ENCODE results near the gene PLA2R1. TPM values are rescaled to one million over a fixed set of nuclear protein-coding genes. Genes with fewer than 3 reads are reported as not detected.

PLA2R1 gene
- polyA plus RNA-seq, 1 experiment, result 2.0 TPM

DNA sequence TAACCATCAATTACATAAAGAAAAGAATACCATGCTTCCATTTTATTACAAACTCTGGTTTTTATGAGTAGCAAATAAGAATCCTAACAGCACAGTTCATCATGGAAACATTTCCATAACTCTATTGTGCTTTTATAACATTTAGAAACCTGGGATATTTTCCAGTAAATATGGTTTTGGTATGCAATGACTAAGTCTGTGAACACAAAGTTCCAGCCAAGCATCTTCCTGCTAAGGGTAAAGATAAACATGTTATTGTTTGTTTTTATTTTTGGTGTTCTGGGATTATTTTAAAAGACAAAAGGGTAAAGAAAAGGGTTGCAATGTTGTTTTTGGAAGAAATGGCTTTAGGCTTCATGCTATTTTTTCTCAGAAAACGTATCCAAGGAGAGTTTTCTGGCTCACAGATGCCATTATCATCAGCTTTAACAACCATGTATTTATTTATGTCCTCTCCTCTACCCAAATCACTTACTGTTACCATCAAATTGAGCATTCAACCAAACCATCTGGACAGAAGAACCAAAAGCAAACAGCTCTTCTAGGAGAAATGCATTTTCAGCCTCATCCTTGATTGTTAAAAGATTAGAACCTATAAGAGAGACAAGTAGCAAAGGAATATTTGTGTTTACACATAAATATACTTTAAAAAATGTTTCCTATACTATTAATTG, 116.0 kb downstream of the PLA2R1 start:
- Histone ChIP-seq H3K27ac (ENCODE audit: low read depth, low read length) (no peak overlapping the region), H3K9me3 (ENCODE audit: control insufficient read depth, insufficient read depth, low read length) (no peaks in the 10 kb centered on the region), H3K4me3 (ENCODE audit: low read depth, low read length) (no peak overlapping the region), H3K27me3 (ENCODE audit: control insufficient read depth, insufficient read depth, low read length) (no peaks in the 10 kb centered on the region)
- no peak for DNase-seq (ENCODE audit: low read depth, low spot score)
- POLR2A ChIA-PET, result no interaction called here
- TF ChIP-seq, protein P1, sequence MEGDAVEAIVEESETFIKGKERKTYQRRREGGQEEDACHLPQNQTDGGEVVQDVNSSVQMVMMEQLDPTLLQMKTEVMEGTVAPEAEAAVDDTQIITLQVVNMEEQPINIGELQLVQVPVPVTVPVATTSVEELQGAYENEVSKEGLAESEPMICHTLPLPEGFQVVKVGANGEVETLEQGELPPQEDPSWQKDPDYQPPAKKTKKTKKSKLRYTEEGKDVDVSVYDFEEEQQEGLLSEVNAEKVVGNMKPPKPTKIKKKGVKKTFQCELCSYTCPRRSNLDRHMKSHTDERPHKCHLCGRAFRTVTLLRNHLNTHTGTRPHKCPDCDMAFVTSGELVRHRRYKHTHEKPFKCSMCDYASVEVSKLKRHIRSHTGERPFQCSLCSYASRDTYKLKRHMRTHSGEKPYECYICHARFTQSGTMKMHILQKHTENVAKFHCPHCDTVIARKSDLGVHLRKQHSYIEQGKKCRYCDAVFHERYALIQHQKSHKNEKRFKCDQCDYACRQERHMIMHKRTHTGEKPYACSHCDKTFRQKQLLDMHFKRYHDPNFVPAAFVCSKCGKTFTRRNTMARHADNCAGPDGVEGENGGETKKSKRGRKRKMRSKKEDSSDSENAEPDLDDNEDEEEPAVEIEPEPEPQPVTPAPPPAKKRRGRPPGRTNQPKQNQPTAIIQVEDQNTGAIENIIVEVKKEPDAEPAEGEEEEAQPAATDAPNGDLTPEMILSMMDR (IDR thresholded peaks at IDR 0.05; ENCODE audit: low read depth, low read length), result no peak
- CTCF ChIA-PET, result interaction anchor here (1.0 kb wide), 1 partner anchor 25 kb away, joined by 4 read pairs; no protein-coding TSS in a partner anchor

DNA sequence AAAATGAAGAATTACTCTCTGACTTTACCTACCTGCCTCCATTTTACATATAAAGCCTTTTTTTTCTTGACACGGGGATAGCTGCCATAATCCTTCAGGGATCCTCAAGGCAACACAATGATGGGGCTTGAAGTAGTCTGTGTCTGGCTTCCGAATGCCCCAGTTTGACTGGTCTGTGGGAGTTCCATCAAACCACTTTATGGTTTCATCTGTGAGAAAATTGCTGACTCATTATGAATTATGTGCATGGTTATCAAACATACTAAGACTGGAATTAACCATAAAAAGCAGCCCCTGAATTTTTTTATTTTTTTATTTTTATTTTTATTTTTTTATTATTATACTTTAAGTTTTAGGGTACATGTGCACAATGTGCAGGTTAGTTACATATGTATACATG, 117.5 kb downstream of the PLA2R1 start:
- no peak overlapping the region for H3K27ac ChIP-seq (ENCODE audit: low read depth, low read length)
- DNase-seq (ENCODE audit: low read depth, low spot score), result no peak
- ChIA-PET POLR2A (no interaction called here), CTCF (no interaction called here)
- H3K4me3 ChIP-seq (ENCODE audit: low read depth, low read length), result no peak overlapping the region
- TF ChIP-seq, protein P1 (IDR thresholded peaks at IDR 0.05; ENCODE audit: low read depth, low read length), result no peak
- H3K9me3 ChIP-seq (ENCODE audit: control insufficient read depth, insufficient read depth, low read length), result no peaks in the 10 kb centered on the region
- H3K27me3 ChIP-seq (ENCODE audit: control insufficient read depth, insufficient read depth, low read length), result no peaks in the 10 kb centered on the region

DNA sequence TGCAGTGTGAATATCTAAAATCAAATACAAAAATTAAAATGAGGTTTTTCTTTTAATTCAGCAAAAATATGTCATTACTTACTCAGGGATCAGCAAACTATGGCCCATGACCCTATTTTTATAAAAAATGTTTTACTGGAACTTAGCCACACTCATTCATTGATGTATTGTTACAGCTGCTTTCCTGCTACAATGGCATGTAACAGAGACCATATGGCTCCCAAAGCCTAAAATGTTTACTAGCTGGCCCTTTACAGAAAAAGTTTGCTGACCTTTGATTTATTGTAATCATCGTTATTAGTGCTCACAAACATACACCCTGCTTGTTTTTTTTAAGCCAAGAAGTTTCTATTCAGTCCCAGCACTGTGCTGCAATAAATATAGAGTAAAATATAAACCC, 120.3 kb downstream of the PLA2R1 start:
- Histone ChIP-seq H3K27ac (ENCODE audit: low read depth, low read length) (no peak overlapping the region), H3K27me3 (ENCODE audit: control insufficient read depth, insufficient read depth, low read length) (no peaks in the 10 kb centered on the region), H3K9me3 (ENCODE audit: control insufficient read depth, insufficient read depth, low read length) (no peaks in the 10 kb centered on the region), H3K4me3 (ENCODE audit: low read depth, low read length) (no peak overlapping the region)
- ChIA-PET CTCF (interaction anchor here (0.6 kb wide), 1 partner anchor 460 kb away, joined by 3 read pairs; no protein-coding TSS in a partner anchor), POLR2A (no interaction called here)
- DNase-seq (ENCODE audit: low read depth, low spot score), result no peak
- TF ChIP-seq, protein P1 (IDR thresholded peaks at IDR 0.05; ENCODE audit: low read depth, low read length), result no peak

- POLR2A ChIA-PET, result no interaction called here
- H3K4me3 ChIP-seq (ENCODE audit: low read depth, low read length), result no peak overlapping the region
- TF ChIP-seq, protein P1 (IDR thresholded peaks at IDR 0.05; ENCODE audit: low read depth, low read length), result no peak
- DNase-seq (ENCODE audit: low read depth, low spot score), result no peak
- H3K27ac ChIP-seq (ENCODE audit: low read depth, low read length), result no peak overlapping the region
- H3K9me3 ChIP-seq (ENCODE audit: control insufficient read depth, insufficient read depth, low read length), result no peaks in the 10 kb centered on the region
- no peaks in the 10 kb centered on the region for H3K27me3 ChIP-seq (ENCODE audit: control insufficient read depth, insufficient read depth, low read length)
- CTCF ChIA-PET, result interaction anchor here (0.6 kb wide), 1 partner anchor 460 kb away, joined by 3 read pairs; no protein-coding TSS in a partner anchor
These were observed 120.7 kb downstream of the PLA2R1 start for GRCh38 chr2:159941729-159942128.

- ChIA-PET CTCF (interaction anchor here (0.5 to 1.5 kb wide), 2 partner anchors 126 to 132 kb away, joined by 3 to 4 read pairs; no protein-coding TSS in a partner anchor), POLR2A (no interaction called here)
- H3K9me3 ChIP-seq (ENCODE audit: control insufficient read depth, insufficient read depth, low read length), result no peaks in the 10 kb centered on the region
- DNase-seq (ENCODE audit: low read depth, low spot score), result no peak
- no peaks in the 10 kb centered on the region for H3K27me3 ChIP-seq (ENCODE audit: control insufficient read depth, insufficient read depth, low read length)
- no peak overlapping the region for H3K4me3 ChIP-seq (ENCODE audit: low read depth, low read length)
- no peak overlapping the region for H3K27ac ChIP-seq (ENCODE audit: low read depth, low read length)
- TF ChIP-seq, protein P1 (IDR thresholded peaks at IDR 0.05; ENCODE audit: low read depth, low read length), result peak; percentile 37
These were observed 122.5 kb downstream of the PLA2R1 start for GRCh38 chr2:159939946-159940345.
